GM21723 (cell line): ENCODE results near the gene GLCCI1.
"Not testable (repeated sequence)": the region's sequence is repeated elsewhere in the genome, so short reads cannot be mapped to it uniquely, and the experiment has no call there.

Experiments
- ATAC-seq: cut with Tn5 transposase; IDR thresholded peaks from one replicate; pipeline ENCODE4 v1.9.1; 2021; ENCODE audit warnings: mild to moderate bottlenecking, moderate library complexity; ENCODE audit not compliant: unreplicated experiment

Gene GLCCI1

GRCh38 chr7:8042796-8043535, 74.4 kb downstream of the GLCCI1 start:
- no peak for ATAC-seq

- ATAC-seq: no peak
Observed at GRCh38 chr7:8044761-8045430, 76.3 kb downstream of the GLCCI1 start.

- not testable (repeated sequence) for ATAC-seq
Observed at GRCh38 chr7:8048067-8048466, 79.5 kb downstream of the GLCCI1 start.

GRCh38 chr7:8051373-8051772, 82.8 kb downstream of the GLCCI1 start:
- ATAC-seq: no peak

- ATAC-seq: no peak
Observed at GRCh38 chr7:8051998-8052397, 83.4 kb downstream of the GLCCI1 start.

- no peak for ATAC-seq
Observed at GRCh38 chr7:8052824-8053223, 84.2 kb downstream of the GLCCI1 start.

- no peak for ATAC-seq
Observed at GRCh38 chr7:8056439-8056838, 87.8 kb downstream of the GLCCI1 start.

GRCh38 chr7:8057566-8057965, 89.0 kb downstream of the GLCCI1 start:
- no peak for ATAC-seq

GRCh38 chr7:8058322-8058721, 89.7 kb downstream of the GLCCI1 start:
- ATAC-seq: no peak

- no peak for ATAC-seq
Observed at GRCh38 chr7:8058852-8059251, 90.3 kb downstream of the GLCCI1 start.

- ATAC-seq: no peak
Observed at GRCh38 chr7:8060241-8060640, 91.6 kb downstream of the GLCCI1 start.

- not testable (repeated sequence) for ATAC-seq
Observed at GRCh38 chr7:8063300-8063699, 94.7 kb downstream of the GLCCI1 start.

- ATAC-seq: no peak
Observed at GRCh38 chr7:8063706-8064297, 95.2 kb downstream of the GLCCI1 start.

GRCh38 chr7:8064828-8065227, 96.2 kb downstream of the GLCCI1 start:
- ATAC-seq: no peak

- ATAC-seq: no peak
Observed at GRCh38 chr7:8065356-8065813, 96.8 kb downstream of the GLCCI1 start.

- ATAC-seq: no peak
Observed at GRCh38 chr7:8068892-8069686, 100.5 kb downstream of the GLCCI1 start.

GRCh38 chr7:8070451-8071180, 102.0 kb downstream of the GLCCI1 start:
- ATAC-seq: no peak

GRCh38 chr7:8078418-8078817, 109.8 kb downstream of the GLCCI1 start:
- ATAC-seq: no peak

- ATAC-seq: no peak
Observed at GRCh38 chr7:8082762-8083161, 114.2 kb downstream of the GLCCI1 start.

GRCh38 chr7:8084836-8085235, 116.2 kb downstream of the GLCCI1 start:
- ATAC-seq: no peak

GRCh38 chr7:8085420-8085819, 116.8 kb downstream of the GLCCI1 start:
- no peak for ATAC-seq
